Activated CD4-positive, alpha-beta T cell treated with anti-CD3 and anti-CD28 coated beads, Interleukin-2, Interleukin-6, amounts not matched to agents 100 ng/mL and 50 ng/mL, durations not matched to agents 16 hours and 8 hours (primary cell): ENCODE results near the gene TSPAN7.

Source experiments
- DNase-seq: peaks from one replicate; pipeline ENCODE4 v3.0.0-alpha.2; 2020

The TSPAN7 gene

DNA sequence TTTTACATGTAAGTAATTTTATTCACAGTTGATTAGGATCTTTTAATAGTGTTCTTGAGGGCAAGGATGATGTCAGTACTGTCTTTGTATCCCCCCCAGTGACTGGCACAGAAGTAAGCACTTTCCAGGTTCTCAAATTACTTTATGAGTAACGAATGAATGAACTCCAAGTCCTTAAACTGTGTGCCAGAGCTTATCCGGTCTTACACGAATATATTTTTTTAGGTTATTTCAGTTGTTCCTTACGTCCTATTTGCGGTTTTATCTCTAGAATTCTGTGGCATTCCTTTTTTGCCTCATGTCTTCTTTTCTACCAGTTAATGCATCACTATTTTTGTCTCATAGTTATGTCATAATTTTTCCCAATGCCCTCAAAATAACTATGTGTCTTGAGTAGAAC lies 133.1 kb downstream of the TSPAN7 start:
- no peak for DNase-seq

GRCh38 chrX:38697461-38697860 lies 136.1 kb downstream of the TSPAN7 start:
- DNase-seq: no peak

GRCh38 chrX:38699121-38699520 lies 137.8 kb downstream of the TSPAN7 start:
- no peak for DNase-seq

GRCh38 chrX:38699696-38700095 lies 138.4 kb downstream of the TSPAN7 start:
- no peak for DNase-seq

DNA sequence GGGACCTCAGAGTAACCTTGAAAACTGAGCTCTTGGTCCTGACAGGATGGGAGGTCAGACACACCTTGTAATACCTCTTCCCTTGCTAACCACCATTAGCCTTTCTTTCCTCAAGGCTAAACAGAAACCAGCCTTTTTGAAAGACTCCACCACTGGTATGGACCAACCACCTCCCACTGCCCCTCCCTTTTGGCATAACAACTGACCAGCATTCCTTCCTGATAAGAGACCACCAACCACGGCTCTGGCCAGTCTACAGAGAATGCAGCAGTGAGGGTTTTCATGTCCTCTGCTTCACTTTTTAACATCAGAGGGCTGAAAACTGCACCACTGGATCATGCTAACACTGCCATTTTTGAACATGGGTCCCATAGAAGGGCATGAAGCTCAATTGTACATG lies 139.7 kb downstream of the TSPAN7 start:
- DNase-seq: no peak

GRCh38 chrX:38704146-38704882 lies 143.0 kb downstream of the TSPAN7 start:
- DNase-seq: peak; percentile 34

- DNase-seq: peak; percentile 37
Measured at GRCh38 chrX:38717871-38718270, 156.5 kb downstream of the TSPAN7 start.

GRCh38 chrX:38718311-38718710 lies 157.0 kb downstream of the TSPAN7 start:
- no peak for DNase-seq

GRCh38 chrX:38726612-38727011 lies 165.3 kb downstream of the TSPAN7 start:
- no peak for DNase-seq

- no peak for DNase-seq
Measured at GRCh38 chrX:38727668-38728067, 166.3 kb downstream of the TSPAN7 start.

DNA sequence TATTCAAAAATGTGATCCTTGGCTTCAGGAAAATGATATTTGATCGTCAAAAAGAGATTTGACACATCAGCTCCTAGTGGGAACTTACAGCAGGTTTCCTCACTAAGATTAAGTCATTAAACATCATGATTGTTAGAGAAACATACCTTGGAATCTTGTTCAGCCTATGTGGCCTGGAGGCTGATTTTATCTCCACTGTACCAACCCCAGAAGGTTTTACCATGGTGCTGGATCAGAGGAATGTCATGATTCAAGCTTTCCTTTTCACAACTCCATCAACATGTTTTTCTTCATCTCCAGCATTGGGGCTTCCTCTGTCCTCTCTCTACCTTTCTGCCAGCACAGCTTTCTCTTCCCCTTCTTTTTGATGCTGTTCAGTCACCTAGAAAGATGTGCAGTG lies 171.5 kb downstream of the TSPAN7 start:
- no peak for DNase-seq
